Left ventricle myocardium inferior (tissue), 1 donor: ENCODE data around the gene CDHR1. TPM values are rescaled to one million over a fixed set of nuclear protein-coding genes. Genes with fewer than 3 reads are reported as not detected.

ENCODE experiments used
- DNase-seq: peaks from one replicate; pipeline ENCODE4 v3.0.0-alpha.2; 2020
- H3K27ac ChIP-seq: fragments of 200-600 bp; replicated peaks from 2 replicates; pipeline ENCODE4 v1.8.0; 2021
- H3K27me3 ChIP-seq: fragments of 200-600 bp; 2 replicates; pipeline ENCODE4 v1.8.0; 2021; ENCODE audit warnings: low read depth
- H3K36me3 ChIP-seq: fragments of 200-600 bp; 2 replicates; pipeline ENCODE4 v1.8.0; 2021
- H3K4me1 ChIP-seq: fragments of 200-600 bp; 2 replicates; pipeline ENCODE4 v1.8.0; 2021
- H3K4me3 ChIP-seq: fragments of 200-600 bp; 2 replicates; pipeline ENCODE4 v1.8.0; 2021; ENCODE audit warnings: mild to moderate bottlenecking, moderate library complexity
- H3K9me3 ChIP-seq: fragments of 200-600 bp; replicated peaks from 2 replicates; pipeline ENCODE4 v1.8.0; 2021
- CTCF ChIP-seq: fragments of 200-600 bp; IDR thresholded peaks from 2 replicates; pipeline ENCODE4 v1.8.0; 2021; ENCODE audit warnings: antibody characterized with exemption, mild to moderate bottlenecking, borderline replicate concordance
- intact Hi-C: fragments of 100-400 bp; cut with micrococcal nuclease; formaldehyde crosslinking; loops from one replicate; pipeline ENCODE4 v1.11.0; 2022
- total RNA-seq: library from RNA; stranded (reverse); fragmentation: NEBNext Ultra II Directional; extraction: Animal tissue kit (Norgen Biotek cat#: 25700); gene quantifications from one replicate; pipeline ENCODE4 v1.2.1, GENCODE V29; 2021
- donor health status: DM: no; HTN: yes; CAD: no; lungs with severe emphysema.

CDHR1 gene
- total RNA-seq, 1 donor from 2014 or later: 0.41 TPM

GRCh38 chr10:84193846-84194423, 402 bp upstream of the CDHR1 start:
- H3K36me3 ChIP-seq: no peaks in the 10 kb centered on the region
- no peak for TF ChIP-seq CTCF
- intact Hi-C loops: no loop called here
- no peak for DNase-seq
- H3K4me1 ChIP-seq: peaks cover 30% of the 10 kb centered on the region
- no peak overlapping the region for H3K27ac ChIP-seq
- no peaks in the 10 kb centered on the region for H3K9me3 ChIP-seq
- peak overlapping the region; percentile 66 for H3K4me3 ChIP-seq
- H3K27me3 ChIP-seq: peaks cover 78% of the 10 kb centered on the region

GRCh38 chr10:84195044-84195830, 900 bp downstream of the CDHR1 start:
- TF ChIP-seq CTCF: no peak
- intact Hi-C loops: no loop called here
- Histone ChIP-seq H3K4me1 (peaks cover 30% of the 10 kb centered on the region), H3K27me3 (peaks cover 68% of the 10 kb centered on the region), H3K4me3 (peak overlapping the region; percentile 66), H3K36me3 (no peaks in the 10 kb centered on the region), H3K9me3 (no peaks in the 10 kb centered on the region), H3K27ac (no peak overlapping the region)
- DNase-seq: no peak

GRCh38 chr10:84196083-84196482, 1.7 kb downstream of the CDHR1 start:
- no peak for TF ChIP-seq CTCF
- peaks cover 30% of the 10 kb centered on the region for H3K4me1 ChIP-seq
- no peaks in the 10 kb centered on the region for H3K9me3 ChIP-seq
- no peaks in the 10 kb centered on the region for H3K36me3 ChIP-seq
- H3K27ac ChIP-seq: no peak overlapping the region
- no peak for DNase-seq
- H3K4me3 ChIP-seq: no peak overlapping the region
- peaks cover 67% of the 10 kb centered on the region for H3K27me3 ChIP-seq
- intact Hi-C loops: no loop called here

DNA sequence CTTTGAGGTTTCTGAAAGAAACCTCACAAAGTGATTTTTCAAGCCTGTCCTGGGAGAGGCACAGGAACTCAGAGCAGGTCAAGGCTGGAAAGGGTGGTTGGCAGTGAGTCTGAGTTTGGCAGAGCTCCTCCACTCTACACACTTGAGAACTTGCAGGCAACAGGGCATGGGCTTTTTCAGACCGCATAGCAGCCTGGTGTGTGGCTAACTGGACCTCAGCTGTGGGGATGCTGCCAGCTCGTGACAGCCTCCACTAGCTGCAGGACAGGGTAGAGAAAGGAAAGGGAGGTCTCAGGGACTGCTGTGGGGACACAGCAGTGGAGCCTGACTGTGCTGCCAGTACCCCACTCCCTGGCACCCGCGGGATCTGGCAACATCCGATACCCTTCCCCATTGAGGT, 2.6 kb downstream of the CDHR1 start:
- intact Hi-C loops: no loop called here
- peak; percentile 52 for DNase-seq
- no peaks in the 10 kb centered on the region for H3K36me3 ChIP-seq
- H3K27ac ChIP-seq: no peak overlapping the region
- H3K4me1 ChIP-seq: peaks cover 30% of the 10 kb centered on the region
- H3K9me3 ChIP-seq: no peaks in the 10 kb centered on the region
- no peak for TF ChIP-seq CTCF
- H3K4me3 ChIP-seq: no peak overlapping the region
- H3K27me3 ChIP-seq: peaks cover 68% of the 10 kb centered on the region

- peaks cover 30% of the 10 kb centered on the region for H3K4me1 ChIP-seq
- H3K4me3 ChIP-seq: no peak overlapping the region
- no peaks in the 10 kb centered on the region for H3K36me3 ChIP-seq
- no peaks in the 10 kb centered on the region for H3K9me3 ChIP-seq
- no peak for DNase-seq
- no peak overlapping the region for H3K27ac ChIP-seq
- no peak for TF ChIP-seq CTCF
- H3K27me3 ChIP-seq: peaks cover 69% of the 10 kb centered on the region
- intact Hi-C loops: no loop called here
Measured at GRCh38 chr10:84197643-84198042, 3.3 kb downstream of the CDHR1 start.
